Measurements from ENCODE around the gene KRT2.

GRCh38 chr12:52659951-52660350 lies 7.9 kb upstream of the KRT2 start:
- TF ChIP-seq, protein P1, sequence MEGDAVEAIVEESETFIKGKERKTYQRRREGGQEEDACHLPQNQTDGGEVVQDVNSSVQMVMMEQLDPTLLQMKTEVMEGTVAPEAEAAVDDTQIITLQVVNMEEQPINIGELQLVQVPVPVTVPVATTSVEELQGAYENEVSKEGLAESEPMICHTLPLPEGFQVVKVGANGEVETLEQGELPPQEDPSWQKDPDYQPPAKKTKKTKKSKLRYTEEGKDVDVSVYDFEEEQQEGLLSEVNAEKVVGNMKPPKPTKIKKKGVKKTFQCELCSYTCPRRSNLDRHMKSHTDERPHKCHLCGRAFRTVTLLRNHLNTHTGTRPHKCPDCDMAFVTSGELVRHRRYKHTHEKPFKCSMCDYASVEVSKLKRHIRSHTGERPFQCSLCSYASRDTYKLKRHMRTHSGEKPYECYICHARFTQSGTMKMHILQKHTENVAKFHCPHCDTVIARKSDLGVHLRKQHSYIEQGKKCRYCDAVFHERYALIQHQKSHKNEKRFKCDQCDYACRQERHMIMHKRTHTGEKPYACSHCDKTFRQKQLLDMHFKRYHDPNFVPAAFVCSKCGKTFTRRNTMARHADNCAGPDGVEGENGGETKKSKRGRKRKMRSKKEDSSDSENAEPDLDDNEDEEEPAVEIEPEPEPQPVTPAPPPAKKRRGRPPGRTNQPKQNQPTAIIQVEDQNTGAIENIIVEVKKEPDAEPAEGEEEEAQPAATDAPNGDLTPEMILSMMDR (IDR thresholded peaks at IDR 0.05) = no peak
- no peak for TF ChIP-seq POLR2AphosphoS5 (IDR thresholded peaks at IDR 0.05)
